WERI-Rb-1 (cell line): Measurements from ENCODE around the gene PEG3.

Experiments used
- DNase-seq: peaks from one replicate; pipeline ENCODE4 v3.0.0-alpha.2; 2020
- H3K27ac ChIP-seq: fragments of 250-450 bp; sonication (Bioruptor Pico); 2 replicates; pipeline ENCODE4 v1.5.1; 2020; ENCODE audit warnings: mild to moderate bottlenecking, moderate library complexity
- H3K27me3 ChIP-seq: fragments of 250-450 bp; sonication (Bioruptor Pico); 2 replicates; pipeline ENCODE4 v1.5.1; 2021; ENCODE audit warnings: mild to moderate bottlenecking, low read depth, moderate library complexity; ENCODE audit not compliant: insufficient read depth, severe bottlenecking
- H3K36me3 ChIP-seq: fragments of 250-450 bp; sonication (Bioruptor Pico); 2 replicates; pipeline ENCODE4 v1.5.1; 2020; ENCODE audit warnings: mild to moderate bottlenecking, moderate library complexity
- H3K4me3 ChIP-seq: 2 replicates; pipeline ENCODE4 v1.5.1; 2011; ENCODE audit warnings: low read depth, mild to moderate bottlenecking, control low read depth, low read length
- H3K9me3 ChIP-seq: fragments of 250-450 bp; sonication (Bioruptor Pico); 2 replicates; pipeline ENCODE4 v1.5.1; 2021; ENCODE audit warnings: mild to moderate bottlenecking, moderate library complexity; ENCODE audit not compliant: severe bottlenecking
- CTCF ChIP-seq: IDR thresholded peaks from 2 replicates; pipeline ENCODE4 v1.5.1; 2011; ENCODE audit warnings: low read depth, mild to moderate bottlenecking, control low read depth, inconsistent platforms, low read length

Gene PEG3

DNA sequence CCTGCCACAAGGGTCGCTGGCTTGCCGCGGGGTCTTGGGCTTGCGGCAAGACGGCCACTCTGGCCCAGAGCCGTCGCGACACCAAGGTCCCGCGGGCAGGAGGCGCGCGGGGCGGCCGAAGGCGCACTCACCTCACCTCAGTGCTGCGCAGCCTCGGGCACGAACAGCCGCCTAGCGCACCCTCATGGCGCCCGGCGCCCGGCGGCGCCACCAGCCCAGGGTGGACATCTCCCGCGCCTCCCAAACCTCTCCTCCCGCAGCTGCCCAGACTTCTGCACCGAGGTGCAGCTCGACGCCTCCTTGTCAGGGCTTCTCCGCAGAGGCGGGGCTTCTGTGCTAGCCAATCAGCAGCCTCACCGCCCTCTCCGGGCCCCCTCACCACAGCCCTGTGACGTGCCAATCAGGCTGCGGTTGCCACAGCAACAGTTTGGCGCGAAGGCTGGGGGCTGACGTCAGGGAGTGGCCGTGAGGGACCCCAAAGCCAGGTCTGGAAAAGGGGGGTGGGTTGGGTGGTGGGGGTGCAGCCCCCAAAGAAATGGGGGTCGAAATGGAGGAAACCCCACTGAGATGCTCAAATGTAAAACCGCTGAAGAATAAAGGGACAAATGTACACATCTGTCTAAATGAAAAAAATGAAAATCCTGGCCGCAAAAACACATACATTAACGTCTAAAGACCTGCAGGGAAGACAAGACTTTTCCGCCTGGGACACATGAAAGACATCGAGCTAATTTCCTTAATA lies at the start of gene PEG3, which contains the start of gene ZIM2:
PEG3 (minus strand) TSS at position 276 of the 742 bp plus-strand sequence. CDS start 16,071 bp downstream, outside the sequence.
ZIM2 (minus strand) TSS at position 276 of the 742 bp plus-strand sequence. CDS start 16,449 bp downstream, outside the sequence.
- H3K27me3 ChIP-seq = no peaks in the 10 kb centered on the region
- peaks cover 9% of the 10 kb centered on the region for H3K9me3 ChIP-seq
- peak; percentile 91 for DNase-seq
- no peak for TF ChIP-seq CTCF
- H3K27ac ChIP-seq = peak within 1 kb of the TSS; percentile 83
- H3K36me3 ChIP-seq = no peaks in the 10 kb centered on the region
- H3K4me3 ChIP-seq = peak within 1 kb of the TSS; percentile 66

DNA sequence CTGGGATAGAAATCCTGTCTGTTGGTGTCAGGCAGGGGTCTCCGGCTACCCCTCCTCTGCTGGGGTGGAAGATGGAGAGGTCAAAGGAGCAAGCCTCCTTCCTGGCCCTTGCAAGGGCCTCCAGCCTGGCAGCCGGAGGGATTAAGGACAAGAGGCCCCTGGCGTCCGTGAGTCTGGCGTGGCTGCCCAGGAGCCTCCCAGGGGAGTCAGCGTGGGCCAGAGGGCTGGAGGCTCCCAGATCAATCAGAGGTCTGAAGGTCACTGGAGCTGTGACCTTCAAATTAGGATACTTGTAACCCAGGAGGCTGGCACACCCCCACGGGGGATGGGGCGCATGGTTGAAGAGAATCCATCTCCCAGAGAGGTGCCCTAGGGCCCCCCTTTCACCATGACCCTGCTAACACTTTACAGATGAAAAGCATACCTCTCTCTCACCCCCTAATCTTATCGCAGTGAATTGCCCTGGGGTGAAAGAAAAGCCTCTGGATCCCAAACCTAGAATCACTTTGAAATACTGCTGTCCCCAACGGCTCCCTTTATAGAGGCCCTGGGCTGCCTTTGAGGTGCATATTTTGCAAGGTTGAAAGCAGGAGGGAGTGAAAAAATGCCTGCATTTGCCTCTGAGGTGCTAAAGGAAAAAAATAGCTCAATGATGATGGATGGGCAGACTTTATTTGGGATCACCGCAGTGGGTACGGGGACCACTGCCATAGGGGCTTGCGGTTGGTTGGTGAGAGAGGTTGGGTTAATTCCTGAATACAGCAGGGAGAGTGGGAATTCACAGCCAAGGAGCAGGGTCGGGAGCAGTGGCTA lies 44.9 kb upstream of the PEG3 start:
- no peak overlapping the region for H3K4me3 ChIP-seq
- DNase-seq = peak; percentile 15
- no peak overlapping the region; the same call in 1 of the 2 replicates for H3K27ac ChIP-seq
- no peaks in the 10 kb centered on the region for H3K9me3 ChIP-seq
- no peaks in the 10 kb centered on the region for H3K27me3 ChIP-seq
- no peaks in the 10 kb centered on the region for H3K36me3 ChIP-seq
- no peak for TF ChIP-seq CTCF

DNA sequence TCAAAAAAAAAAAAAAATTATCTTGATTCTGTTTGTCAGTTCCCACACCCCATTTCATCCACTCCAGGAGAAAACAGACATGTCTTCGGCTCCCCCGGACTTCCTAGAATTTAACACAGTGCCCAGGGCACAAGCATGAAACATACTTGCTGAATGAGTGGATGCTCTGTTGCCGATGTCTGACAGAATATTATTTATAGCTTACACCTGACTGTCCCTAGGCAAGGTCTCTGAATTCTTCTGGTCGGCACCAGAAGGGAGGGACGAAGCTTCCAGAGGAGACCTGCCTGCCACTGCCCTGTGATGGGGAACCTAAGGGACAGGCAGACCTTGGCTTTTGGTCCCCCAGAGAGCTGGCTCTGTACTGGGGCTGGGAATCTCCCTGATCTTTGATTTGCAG lies 43.9 kb upstream of the PEG3 start:
- Histone ChIP-seq H3K27ac (no peak overlapping the region), H3K36me3 (no peaks in the 10 kb centered on the region), H3K27me3 (no peaks in the 10 kb centered on the region), H3K4me3 (no peak overlapping the region), H3K9me3 (no peaks in the 10 kb centered on the region)
- no peak for DNase-seq
- TF ChIP-seq CTCF = no peak

GRCh38 chr19:56880592-56881190 lies 40.2 kb upstream of the PEG3 start:
- Histone ChIP-seq H3K4me3 (no peak overlapping the region), H3K27me3 (no peaks in the 10 kb centered on the region), H3K9me3 (no peaks in the 10 kb centered on the region), H3K27ac (no peak overlapping the region), H3K36me3 (no peaks in the 10 kb centered on the region)
- no peak for TF ChIP-seq CTCF
- no peak for DNase-seq

DNA sequence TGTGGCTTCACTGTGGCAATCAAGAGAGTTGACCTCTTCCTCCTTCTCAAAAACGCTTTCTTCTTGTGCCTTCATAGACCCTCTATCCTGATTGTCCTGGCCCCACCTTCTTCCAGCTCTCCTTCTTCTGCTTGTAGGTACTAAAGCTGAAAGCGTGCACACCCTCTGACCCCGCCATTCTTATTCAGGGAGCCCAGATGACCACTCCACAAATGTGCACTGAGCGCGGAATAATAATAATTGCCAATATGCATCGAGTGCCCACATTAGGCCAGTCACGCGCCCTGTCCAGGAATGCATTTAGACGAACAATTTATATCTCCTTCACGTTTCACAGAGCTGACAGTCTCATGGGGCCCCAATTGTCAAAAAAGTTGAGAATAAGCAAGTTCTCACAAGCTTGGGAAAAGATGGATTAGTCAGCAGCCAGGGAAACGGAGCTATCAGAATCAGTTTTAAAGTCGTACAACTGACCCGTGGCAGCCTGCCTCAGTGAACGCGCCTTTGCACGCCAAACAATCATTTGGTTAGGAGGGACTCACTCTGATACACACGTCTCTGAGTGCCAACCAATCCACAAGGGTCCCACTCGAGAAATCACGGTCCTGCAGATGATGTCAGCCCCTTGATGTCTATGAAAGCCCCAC lies 36.7 kb upstream of the PEG3 start:
- Histone ChIP-seq H3K36me3 (no peaks in the 10 kb centered on the region), H3K9me3 (peaks cover 5% of the 10 kb centered on the region), H3K27ac (no peak overlapping the region), H3K4me3 (no peak overlapping the region), H3K27me3 (no peaks in the 10 kb centered on the region)
- no peak for DNase-seq
- TF ChIP-seq CTCF = no peak
